Fibroblast of skin of right quadriceps (primary cell): Measurements from ENCODE around the gene XKR7.

Source experiments
- DNase-seq: peaks from one replicate; pipeline ENCODE4 v3.0.0-alpha.2; 2013

Gene XKR7

DNA sequence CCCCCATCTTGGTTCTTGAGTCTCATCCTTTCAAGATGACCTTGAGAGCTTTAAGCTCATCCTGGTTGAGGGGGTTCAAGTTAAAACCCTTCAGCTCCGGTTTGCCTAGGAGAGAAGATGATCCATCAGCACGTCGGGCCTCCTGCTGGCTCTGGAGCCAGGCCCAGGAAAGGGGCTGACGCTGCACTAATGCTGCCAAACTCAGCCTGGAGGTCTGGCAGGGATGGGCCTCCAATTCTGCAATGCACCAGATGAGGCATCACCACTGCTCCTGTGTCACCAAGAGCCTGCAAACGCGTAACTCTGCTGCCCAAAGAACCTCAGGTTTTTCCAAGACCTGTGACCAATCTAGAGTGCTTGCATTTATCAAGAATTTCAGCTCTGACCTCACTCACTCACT, 22.2 kb upstream of the XKR7 start:
- DNase-seq: no peak

DNA sequence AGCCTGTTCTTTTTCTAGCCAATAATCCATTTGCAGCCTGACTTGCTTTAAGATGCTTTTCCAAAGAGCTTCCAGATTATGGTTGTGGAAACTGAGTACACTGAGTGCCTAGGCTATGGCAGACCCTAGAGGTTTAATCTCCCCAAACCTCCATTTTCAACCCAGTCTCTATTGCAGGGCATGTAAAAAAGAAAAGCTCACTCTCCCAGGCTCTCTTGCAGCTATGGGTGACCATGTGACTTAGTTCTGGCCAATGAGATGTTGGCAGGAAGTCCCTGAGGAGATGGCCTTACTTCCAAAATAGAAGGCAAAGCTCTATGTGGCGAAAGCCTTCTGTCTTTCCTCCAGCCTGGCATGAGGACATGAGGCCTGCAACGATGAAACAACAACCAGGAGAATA, 19.9 kb upstream of the XKR7 start:
- no peak for DNase-seq

DNA sequence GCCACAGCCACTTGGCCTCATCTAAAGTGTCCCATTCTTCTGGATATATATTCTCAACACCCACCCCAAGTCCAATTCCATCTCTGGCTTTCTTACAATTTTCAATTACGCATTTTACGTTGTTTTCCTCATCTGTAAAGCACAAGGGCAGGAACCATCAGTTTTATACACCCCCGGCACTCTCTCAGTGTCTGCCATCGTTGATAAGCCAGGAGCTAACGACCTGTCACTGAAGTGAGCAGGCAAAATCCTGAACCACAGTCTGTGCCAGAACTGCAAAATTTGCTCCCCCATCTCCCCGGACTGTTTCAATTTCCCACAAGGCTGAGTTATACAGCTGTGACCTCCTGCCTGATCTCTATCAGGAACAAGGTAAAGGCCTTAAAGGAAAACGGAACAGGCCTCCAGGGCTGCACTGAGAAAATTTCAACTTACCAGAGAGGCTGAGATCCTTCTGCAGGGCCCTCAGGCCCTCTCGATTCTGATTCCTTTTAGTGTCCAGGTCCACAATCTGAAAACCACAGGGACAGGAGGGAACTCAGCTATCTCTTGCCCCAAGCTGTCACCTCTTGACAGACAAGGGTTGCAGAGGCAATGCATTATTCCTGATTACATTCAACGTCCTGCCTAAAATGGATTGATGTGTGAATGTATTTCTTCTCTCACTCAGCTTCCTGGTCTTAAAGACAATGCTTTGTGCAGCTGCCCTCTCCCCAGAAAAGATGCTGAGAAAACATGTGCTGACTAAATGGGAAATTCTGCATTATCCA, 17.9 kb upstream of the XKR7 start:
- no peak for DNase-seq

DNA sequence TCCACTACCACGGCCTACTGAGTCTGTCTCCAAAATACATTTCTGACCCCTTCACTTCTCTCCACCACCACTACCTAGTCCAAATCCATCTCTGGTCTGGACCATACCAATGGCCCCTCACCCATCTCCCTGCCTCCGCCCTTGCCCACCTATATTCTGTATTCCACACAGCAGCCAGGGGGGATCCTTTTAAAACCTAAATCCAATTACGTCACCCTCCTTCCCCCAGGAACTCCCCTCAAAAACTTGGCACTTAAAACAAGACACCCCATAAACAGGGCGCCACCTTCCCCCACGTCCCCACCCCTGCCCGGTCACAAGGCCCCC, 16.8 kb upstream of the XKR7 start:
- DNase-seq: no peak

DNA sequence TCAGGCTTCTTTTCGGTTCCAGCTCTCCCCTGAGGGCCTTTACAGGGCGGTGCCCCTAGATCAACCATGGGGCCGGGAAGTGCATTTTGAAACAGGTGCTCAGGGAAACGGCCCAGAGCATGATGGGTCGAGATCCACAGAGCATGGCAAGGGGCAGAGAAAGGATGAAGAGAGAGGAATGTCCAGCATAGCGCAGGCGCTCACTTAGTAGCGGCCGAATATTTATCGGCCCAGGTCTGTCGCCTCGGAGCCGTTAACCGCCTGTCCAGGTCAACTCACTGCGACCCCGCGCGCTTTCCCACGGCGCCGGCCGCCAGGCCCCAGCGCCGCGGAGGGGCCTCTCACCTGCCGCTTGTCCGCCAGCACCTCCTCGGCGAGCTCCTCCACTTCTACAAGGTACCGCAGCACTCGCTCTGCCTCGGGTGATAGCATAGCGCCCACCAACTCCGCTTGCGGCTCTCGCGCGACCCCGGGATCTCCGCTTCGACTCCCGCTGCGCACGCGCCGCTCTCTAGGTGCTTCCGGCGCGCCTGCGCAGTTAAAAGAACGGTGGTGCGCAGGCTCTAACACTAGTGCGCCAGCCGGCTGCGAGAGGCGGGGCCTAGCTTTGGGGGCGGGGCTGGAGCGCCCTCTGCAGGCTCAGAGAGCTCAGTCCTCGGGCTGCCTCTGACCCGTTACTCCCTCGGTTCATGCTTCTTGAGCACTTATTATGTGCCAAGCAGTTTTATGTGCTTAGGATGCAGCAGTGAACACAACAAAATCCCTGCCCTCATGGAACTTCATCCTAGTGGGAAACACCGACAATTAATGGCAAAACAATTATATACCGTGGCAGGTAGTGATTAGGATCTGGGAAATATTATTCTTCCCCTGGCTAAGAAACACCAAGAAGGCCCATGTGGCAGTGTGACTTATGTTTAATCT, 16.2 kb upstream of the XKR7 start, which contains the start of gene PDRG1:
Gene PDRG1, minus strand, starts transcription at position 517 of the 924 bp plus-strand sequence. Its CDS starts 85 bp downstream, at position 432.
- DNase-seq: peak; percentile 95

DNA sequence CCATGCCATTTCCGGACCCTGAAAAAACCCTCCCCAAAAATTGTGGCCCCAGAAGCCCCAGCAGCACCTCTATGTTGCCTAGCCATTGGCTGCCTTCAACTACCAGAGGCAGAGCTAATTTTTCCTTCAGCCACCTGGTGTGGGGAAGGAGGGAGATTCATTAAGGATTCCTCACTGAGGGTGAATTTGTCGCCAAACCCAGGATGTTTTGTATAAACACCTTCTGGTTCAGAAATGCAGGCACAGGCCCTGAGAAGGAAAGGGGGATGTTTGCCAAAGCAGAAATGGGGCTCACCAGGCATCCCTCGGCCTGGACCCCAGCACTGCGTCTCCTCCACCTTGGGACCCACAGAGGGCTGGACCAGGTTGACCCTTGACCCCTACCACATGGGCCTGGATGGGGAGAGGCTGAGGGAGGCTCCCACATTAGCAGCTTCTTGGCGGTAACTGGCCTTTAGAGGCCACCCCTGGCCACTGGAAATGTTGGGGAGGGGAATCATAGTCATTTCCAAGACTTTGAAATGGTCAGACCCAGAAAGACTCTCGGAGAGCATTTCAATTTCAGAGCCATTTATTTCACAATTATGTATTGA, 14.3 kb upstream of the XKR7 start:
- no peak for DNase-seq

DNA sequence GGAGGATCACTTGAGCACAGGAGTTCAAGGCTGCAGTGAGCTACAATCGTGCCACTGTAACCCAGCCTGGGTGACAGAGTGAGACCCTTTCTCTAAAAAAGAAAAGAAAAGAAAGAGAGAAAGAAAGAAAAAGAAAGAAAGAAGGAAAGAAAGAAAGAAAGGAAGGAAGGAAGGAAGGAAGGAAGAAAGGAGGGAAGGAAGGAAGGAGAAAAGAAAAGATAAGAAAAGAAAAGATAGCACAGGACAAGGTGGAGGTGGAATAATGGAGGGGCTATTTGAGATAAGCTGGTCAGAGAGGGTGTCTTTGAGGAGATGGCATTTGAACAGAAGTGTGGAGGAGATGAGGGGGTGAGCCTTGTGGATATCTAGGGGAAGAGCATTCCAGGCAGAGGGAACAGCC, 13.5 kb upstream of the XKR7 start:
- DNase-seq: no peak

DNA sequence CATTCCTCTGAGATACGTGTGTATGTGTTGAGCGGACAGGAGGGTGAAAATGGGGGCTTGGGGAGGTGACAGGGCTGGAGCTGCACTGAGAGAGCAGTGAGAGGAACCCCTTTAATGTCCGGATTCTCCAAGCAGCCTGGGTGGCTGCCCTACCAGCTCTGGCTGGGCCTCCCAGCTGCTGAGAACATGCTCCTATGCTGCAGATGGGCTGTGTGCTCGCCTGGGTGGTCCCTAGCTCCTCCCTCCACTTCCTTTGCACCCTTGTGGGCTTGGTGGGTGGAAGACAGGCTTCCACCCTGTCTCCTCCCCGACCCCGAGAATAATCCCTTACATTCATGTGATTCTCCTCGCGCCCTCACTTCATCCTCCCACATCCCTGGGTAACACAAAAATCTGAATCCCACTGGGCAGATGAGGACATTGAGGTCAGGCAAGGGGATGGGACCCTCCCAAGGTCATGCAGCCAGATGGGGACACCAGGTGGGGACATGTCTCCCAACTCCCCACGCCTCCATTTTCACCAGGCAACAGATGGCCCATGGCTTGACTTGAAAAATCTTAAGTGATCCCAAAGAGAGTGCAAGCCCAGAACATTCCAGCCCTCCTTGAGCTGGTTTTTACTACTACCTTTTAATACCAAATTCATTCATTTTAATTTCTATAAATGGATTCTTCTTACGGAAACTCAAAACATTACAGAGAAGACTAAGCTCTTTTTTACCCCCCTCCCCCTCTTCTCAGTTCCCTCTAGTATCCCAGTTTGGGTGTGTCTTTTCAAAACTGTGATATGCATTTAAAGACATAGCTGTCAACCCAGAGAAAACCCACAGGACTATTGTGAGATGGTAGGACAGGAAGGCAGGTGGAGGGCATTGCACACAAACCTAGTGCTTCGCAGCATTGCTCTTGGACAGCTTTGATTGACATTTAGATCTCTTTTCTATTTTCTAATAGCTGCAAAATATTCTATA, 11.1 kb upstream of the XKR7 start:
- DNase-seq: no peak

DNA sequence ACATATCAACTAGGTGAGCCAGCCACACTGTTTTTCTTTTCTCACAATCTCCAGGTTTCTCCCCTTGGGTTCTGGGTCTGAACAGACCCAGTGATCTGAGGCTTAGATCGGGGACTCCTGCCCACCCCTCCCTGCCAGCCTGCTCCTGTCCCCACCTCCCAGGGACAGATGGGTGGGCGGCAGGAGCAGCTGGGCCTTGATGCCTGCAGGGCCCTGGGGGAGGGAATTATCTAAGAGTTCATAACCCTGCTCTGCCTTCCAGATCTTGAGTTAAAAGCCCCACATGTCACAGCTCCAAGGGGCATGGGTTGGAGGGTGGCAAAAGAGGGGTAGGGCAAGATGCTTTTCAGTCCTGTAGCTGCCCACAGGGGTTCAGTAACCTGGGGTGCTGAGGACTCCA, 5.2 kb upstream of the XKR7 start:
- DNase-seq: no peak

DNA sequence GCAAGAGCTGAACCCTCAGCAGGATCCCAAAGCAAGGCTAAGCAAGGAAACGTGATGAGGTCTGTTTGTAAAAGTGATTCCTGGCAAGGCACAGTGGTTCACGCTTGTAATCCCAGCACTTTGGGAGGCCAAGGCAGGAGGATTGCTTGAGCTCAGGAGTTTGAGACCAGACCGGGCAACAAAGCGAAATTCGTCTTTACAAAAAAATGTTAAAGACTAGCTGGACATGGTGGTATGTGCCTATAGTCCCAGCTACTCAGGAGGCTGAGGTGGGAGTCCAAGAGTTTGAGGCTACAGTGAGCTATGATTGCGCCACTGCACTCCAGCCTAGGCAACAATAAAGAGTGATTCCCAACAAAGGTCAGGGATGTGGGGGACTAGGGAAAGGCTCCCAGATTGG, 4.1 kb upstream of the XKR7 start:
- DNase-seq: no peak

DNA sequence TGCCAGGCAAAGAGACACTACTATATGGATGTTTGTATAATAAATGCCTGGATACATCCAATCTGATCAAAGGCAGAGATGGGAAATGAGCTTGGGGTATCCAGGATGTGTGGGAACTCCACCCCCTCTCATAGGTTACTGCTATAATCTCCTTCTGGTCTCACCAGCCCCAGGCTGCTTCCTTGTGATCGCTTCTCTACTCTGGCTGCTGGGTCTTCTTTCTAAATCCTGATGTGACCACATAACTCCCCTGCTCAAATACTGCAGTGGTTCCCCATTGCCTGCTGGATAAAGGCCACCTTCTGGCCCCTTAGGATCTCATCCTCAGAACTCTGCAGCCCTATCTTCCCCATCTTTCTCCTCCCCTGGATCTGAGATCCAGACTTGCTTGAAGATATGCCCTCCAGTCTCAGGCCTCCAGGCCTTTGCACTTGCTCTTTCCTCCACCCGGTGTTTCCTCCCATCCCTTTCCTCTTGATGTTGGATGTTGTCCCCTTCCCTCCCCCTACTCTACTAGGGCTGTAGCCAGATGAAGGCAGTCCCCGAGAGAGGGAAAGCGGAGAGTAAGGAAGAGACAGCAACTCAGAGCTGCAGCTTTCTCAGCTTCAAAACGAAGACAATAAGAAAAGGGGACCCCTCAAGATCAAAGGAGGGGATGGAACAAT, 828 bp upstream of the XKR7 start:
- no peak for DNase-seq

DNA sequence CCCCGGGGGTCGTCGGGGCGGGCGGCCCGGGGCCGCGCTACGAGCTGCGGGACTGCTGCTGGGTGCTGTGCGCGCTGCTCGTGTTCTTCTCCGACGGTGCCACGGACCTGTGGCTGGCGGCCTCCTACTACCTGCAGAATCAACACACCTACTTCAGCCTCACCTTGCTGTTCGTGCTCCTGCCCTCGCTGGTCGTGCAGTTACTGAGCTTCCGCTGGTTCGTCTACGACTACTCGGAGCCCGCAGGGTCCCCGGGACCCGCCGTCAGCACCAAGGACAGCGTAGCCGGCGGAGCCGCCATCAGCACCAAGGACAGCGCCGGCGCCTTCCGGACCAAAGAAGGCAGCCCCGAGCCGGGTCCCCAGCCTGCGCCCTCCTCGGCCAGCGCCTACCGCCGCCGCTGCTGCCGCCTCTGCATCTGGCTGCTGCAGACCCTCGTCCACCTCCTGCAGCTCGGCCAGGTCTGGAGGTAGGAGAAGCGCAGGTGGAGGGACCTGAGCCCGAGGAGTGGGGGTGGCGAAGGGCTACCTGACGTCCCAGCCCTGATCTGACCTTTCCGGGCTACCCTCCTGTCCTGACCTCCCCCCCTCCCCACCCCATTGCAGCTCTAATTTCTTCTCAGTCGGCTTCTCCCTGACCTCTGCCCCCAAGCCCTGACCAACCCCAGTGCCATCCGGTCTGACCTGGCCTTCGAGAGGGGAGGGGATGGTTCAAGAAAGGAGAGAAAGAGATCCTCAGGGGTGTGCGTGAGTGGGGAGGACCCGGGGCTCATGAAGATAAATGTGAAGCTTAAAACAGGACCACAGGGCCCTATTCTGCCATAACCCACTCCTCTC, 558 bp downstream of the XKR7 start:
- peak; percentile 51 for DNase-seq

DNA sequence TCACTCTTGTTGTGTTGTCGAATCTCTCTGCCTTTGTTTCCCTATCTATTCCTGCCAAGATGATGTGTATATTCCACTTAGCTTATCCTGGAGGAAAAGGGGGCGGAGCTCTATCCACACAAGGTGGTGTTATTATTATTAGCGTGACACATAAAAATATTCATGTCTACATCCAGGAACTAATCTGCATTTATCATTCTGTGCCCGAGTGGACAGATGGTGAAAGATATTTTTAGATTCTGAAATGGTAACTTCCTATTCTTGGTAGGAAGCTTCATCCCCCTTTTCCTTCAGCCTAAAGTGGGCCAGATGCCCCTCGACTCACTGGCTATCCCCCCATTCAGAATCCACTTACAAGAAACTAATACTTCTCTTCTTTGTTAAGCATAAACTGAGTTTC, 2.0 kb downstream of the XKR7 start:
- no peak for DNase-seq

DNA sequence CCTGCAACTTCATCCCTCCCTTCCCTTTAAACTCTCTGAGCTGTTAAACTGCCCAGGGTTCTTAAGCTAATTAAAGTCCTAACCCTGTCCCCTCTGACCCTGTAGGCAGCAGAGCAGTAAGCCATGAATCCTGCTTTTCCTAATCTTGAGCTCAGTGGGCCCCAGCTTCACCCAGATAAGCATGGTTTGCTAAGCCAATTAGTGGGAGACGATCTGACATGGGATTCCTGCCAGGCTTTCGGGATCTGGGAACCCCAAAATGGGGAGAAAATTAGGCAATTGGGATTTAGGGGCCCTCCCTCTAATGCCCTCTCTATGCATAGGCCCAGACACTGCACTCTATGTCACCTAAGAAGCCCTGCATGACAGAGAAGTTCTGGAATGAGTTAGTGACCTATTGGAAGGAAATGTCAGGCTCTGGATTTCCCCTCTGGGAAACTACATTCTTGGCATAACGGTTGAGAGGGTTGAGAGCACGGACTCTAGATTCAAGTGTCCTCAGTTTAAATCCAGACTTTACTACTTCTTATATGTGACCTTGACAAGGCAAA, 4.6 kb downstream of the XKR7 start:
- no peak for DNase-seq

DNA sequence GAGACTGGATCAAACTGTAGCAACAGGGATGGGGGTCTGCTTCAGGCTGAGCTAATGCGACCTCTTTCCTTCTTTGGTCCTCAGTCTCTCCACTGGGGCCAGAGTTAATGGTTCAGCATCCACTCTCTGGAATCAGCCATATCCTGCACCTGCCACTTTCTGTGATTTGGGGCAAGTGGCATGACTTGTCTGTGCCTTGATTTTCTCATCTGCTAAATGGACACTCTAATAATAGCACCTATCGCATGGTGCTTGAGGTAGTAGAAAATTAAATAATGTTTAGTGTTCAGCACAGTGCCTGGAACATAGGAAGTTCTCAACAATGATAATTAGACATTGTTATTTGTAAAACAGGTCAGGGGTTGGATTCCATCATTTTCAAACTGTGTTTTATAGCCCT, 6.3 kb downstream of the XKR7 start:
- no peak for DNase-seq

DNA sequence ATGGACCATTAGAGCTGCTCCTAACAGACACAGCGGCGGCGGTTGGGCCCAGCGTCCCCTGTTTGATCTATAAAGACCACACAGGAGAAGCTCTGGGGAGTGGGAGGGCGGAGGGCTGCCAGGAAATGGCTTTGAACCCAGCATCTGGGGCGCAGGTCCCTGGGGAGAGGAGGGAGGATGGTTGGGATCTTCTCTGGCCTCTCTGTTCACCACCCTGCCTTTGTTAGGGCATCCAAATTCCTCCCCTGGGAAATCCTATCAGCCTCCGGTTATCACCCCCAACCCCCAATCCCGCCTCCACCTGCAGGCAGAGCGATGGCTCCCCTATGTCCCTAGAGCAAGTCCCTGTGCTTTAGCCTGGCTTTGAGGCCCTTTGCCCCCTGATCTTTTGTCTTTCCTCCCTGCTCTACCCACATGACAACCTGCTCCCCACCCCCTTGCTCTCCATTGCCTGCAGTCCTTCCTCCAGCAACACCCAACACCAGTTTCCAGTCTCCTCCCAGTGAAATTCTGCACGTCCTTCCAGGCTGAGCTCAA, 7.1 kb downstream of the XKR7 start:
- no peak for DNase-seq

DNA sequence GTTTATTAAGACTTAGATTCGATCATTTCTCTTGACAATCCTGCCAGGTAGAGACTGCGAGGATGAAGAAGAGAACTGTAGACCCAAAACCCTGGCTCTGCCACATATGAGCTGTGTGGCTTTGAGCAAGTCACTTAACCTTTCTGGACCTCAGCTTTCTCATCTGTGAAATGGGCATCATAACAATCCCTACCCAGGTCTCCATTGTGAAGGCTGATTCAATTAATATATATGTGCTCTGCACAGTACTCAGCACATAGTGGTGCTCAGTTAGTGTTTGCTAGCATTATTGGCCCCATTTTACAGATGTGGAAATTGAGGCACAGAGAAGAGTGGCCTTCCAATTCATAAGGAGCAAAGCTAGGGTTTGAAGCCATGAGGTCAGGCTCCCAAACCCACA, 7.9 kb downstream of the XKR7 start:
- DNase-seq: no peak

DNA sequence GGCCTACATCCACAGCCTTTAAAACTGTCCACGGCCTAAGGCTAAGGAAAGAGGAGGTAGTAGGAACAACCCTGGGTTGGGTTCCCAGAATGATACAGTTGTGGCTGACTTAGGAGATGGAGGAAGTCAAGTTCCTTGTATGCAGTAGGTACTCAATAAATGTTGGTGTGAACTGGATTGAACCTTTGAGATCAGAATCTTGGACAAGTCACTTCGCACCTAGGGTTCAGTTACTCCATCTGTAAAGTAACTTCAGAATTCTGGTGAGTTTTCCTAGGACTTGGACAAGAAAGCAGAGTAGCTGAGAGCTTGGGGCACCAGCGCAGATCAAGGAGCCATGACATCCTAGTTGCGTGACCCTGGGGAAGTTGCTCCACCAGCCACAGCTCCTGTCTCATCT, 9.1 kb downstream of the XKR7 start:
- no peak for DNase-seq

DNA sequence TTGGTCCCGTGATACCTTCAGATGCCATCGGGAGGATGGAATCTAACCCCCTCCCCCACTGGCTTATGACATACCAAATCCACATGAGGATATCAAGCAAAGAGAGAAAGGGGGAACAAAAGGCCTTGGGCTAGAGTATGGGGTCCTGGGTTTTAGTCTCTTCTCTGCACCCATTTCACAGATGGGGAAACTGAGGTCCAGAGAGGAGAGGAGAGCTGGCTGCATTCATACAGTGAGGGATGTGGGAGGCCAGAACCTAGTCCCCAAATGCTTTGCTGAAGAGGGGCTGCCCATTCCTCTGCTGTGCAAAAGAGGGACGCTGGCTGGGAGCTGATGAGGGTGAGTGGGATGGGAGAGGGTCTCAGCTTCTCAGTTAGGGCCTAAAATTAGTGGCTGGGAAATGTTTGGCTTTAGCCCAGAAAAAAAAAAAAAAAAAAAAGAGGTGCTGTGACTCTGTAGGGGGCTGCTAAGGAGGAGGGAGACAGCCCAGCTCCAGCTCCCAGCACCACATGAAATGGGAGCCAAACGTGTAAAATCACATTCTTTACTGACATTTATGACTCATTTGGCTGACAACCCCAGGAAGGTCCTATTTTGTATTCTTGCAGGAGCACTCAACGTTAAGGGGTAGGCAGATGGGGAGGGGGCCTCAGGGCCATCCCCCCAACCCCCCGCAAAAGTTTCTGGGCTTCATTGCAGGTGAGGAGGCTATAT, 11.9 kb downstream of the XKR7 start:
- no peak for DNase-seq

DNA sequence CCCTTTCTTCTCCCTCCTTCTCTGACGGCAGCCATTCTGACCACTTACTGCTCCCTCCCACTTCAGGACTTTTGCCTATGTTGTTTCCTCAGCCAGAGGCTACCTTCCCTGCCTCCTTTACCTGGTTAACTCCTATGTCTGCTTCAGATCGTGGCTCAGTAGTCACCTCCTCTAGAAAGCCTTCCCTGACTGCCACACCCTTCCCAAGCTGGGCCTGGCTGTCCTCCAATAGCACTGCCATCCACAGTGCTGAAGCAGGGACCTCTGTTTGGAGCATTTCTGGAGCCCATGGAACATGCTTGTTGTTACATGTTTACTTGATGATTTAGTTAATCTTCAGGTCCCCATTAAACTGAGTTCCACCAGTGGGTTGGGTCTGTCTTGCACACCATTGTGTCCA, 13.8 kb downstream of the XKR7 start:
- no peak for DNase-seq
